Stimulated activated naive CD8-positive, alpha-beta T cell treated with anti-CD3 and anti-CD28 coated beads, Interleukin-15, Interleukin-2, amounts not matched to agents 100 ng/mL and 50 ng/mL, for 24 hours (primary cell): ENCODE measurements around the gene TEX2.
"Not testable (repeated sequence)": the region's sequence is repeated elsewhere in the genome, so short reads cannot be mapped to it uniquely, and the experiment has no call there.

ENCODE experiments used
- H3K27ac Mint-ChIP-seq: one replicate; pipeline ENCODE4 v1.8.0; 2021; ENCODE audit warnings: mild to moderate bottlenecking, mixed read lengths
- H3K27me3 Mint-ChIP-seq: one replicate; pipeline ENCODE4 v1.8.0; 2021; ENCODE audit warnings: mixed read lengths
- H3K36me3 Mint-ChIP-seq: one replicate; pipeline ENCODE4 v1.8.0; 2021; ENCODE audit warnings: low read depth, mixed read lengths
- H3K4me1 Mint-ChIP-seq: one replicate; pipeline ENCODE4 v1.8.0; 2021; ENCODE audit warnings: low read depth, mixed read lengths
- H3K4me3 Mint-ChIP-seq: one replicate; pipeline ENCODE4 v1.8.0; 2021; ENCODE audit warnings: mild to moderate bottlenecking, mixed read lengths
- H3K9me3 Mint-ChIP-seq: one replicate; pipeline ENCODE4 v1.8.0; 2021; ENCODE audit warnings: mixed read lengths

Gene TEX2

DNA sequence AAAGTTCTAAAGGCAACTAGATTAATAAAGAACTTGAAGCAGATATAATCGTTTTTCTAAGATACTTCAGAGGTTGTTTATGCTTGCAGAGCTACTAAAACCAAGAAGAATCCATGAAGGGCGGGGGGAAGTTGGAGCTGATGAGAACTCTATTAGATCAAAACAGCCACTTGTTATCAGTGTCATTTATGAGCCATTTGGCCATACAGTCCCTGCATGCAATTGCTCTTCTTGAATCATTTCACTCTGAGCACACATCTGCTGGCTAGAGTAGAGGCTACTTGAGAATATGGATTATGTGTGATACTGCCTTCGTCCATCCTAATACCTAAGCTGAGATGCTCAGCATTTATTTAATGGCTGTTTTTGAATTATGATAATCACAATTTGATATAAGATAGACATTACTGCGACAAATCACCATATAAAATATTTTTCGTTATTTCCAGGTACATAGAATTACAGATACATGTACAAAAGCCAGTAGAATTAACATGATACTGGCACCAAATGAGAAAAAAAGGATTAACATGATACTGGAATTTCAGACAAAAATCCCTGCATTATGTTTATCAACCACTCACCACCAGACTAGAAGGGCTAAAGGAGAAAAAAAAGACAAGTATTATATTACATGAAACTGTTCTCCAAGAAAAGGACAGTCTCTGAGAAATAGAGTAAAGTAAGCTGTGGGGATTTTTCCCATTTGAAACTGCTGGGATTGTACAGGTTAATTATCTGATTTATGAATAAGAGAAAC is 64.5 kb downstream of the TEX2 start:
- peaks cover 11% of the 10 kb centered on the region for H3K36me3 Mint-ChIP-seq
- H3K27me3 Mint-ChIP-seq, result no peaks in the 10 kb centered on the region
- H3K4me3 Mint-ChIP-seq, result no peak overlapping the region
- H3K9me3 Mint-ChIP-seq, result no peaks in the 10 kb centered on the region
- no peak overlapping the region for H3K27ac Mint-ChIP-seq
- peaks cover 39% of the 10 kb centered on the region for H3K4me1 Mint-ChIP-seq

DNA sequence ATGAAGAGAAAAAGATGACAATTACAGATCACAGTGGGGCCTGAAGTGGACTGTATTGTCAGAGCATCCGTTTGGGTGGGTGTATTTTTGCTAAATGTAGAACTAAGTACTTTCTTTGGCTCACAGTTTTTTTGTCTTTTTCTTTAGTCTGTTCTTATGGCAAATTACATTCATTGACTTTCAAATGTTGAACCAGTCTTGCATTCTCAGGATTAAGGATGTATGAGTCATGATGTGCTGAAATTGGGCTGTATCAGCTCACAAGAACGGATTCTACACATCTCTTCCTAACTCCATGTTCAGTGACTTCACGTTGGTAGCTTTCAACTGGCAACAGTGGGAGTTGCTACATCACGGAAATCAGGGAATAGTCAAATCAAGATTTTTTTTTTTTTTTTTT is 66.5 kb downstream of the TEX2 start:
- Mint-ChIP-seq H3K27ac (no peak overlapping the region), H3K4me1 (peaks cover 20% of the 10 kb centered on the region), H3K36me3 (peaks cover 22% of the 10 kb centered on the region), H3K4me3 (no peak overlapping the region), H3K27me3 (no peaks in the 10 kb centered on the region), H3K9me3 (no peaks in the 10 kb centered on the region)

DNA sequence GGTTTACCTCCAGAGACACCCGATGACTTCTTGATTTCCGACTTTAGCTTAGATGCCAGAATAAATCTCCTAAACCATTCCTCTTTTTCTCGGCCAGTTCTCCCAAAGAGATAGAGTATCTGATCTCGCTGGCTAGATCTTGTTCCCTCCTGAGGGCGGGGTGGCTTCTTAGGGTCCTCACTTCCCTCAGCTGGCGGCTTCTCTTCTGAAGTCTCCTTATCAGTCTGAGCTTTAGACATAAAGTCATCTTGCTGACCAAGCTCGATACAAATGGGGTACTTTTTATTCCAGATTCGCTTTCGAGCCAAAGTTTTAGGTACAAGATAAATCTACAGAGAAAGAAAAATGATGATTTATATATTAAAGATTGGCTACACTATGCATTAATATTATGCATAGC is 69.5 kb downstream of the TEX2 start:
- Mint-ChIP-seq H3K36me3 (peaks cover 23% of the 10 kb centered on the region), H3K27ac (no peak overlapping the region)

DNA sequence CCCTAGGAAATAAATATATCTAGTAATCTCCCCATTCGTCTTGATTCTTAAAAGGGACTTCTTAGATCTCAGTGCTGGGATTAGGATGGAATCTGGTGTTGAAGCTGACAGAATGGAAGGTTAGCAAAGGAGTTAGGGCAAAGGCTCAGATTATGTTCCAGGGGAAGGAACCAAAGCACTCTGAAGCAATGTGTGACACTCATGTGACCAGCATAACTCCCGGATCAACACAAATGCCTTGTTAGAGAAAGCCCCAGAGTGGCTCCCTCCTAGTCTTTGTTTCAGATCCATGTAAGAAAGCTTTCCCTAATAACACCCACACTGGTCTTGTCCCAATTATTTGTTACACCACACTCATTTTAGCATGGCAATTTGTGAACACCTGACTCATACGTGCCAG is 70.5 kb downstream of the TEX2 start:
- no peak overlapping the region for H3K4me3 Mint-ChIP-seq
- peaks cover 30% of the 10 kb centered on the region for H3K36me3 Mint-ChIP-seq
- H3K9me3 Mint-ChIP-seq, result no peaks in the 10 kb centered on the region
- H3K4me1 Mint-ChIP-seq, result no peaks in the 10 kb centered on the region
- no peaks in the 10 kb centered on the region for H3K27me3 Mint-ChIP-seq
- no peak overlapping the region for H3K27ac Mint-ChIP-seq

More for the DNA sequence above, 69.5 kb downstream of the TEX2 start:
- no peaks in the 10 kb centered on the region for H3K4me1 Mint-ChIP-seq
- no peaks in the 10 kb centered on the region for H3K27me3 Mint-ChIP-seq
- no peak overlapping the region for H3K4me3 Mint-ChIP-seq
- H3K9me3 Mint-ChIP-seq, result no peaks in the 10 kb centered on the region

DNA sequence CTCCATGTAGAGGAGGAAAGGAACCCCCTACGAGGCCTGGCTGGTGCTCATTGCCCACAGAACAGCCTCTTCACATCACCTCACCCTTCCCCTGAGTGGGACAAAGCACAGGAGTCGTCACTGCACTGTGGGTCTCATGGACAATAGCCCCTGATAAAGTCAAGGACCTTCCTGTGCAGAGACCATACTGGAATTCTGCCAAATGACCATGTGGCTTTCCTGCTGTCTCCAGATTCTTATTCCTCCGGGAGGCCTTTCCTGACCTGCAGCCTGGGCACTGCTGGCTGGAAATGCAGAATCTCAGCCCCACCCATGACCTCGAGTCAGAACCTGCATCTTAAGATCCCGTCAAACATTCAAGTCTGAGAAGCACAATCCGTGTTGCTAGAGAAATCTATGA is 72.6 kb downstream of the TEX2 start:
- Mint-ChIP-seq H3K27ac (no peak overlapping the region), H3K4me1 (no peaks in the 10 kb centered on the region), H3K27me3 (no peaks in the 10 kb centered on the region), H3K9me3 (no peaks in the 10 kb centered on the region), H3K36me3 (peaks cover 47% of the 10 kb centered on the region), H3K4me3 (no peak overlapping the region)

DNA sequence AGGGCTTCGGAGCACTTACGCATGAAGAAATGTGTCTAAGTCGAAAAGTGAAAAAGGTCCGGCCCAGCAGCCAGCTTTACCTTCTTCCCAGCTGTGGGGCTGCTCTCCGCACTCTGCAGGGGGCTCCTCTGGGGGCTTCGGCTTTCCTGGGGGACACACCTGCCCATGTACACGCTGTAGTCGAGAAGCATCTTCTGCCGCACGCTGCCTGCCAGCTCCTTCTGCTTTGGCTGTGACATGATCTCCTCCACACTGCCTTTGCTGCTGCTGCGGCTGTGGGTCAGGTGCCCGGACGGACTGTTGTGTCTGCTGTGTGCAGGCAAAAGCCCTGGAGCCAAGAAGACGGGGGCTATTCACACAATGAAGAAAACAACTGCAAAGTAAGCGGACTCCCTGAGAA is 75.0 kb downstream of the TEX2 start:
- peaks cover 37% of the 10 kb centered on the region for H3K36me3 Mint-ChIP-seq
- H3K27ac Mint-ChIP-seq, result no peak overlapping the region
- peaks cover 11% of the 10 kb centered on the region for H3K4me1 Mint-ChIP-seq
- H3K4me3 Mint-ChIP-seq, result no peak overlapping the region
- no peaks in the 10 kb centered on the region for H3K27me3 Mint-ChIP-seq
- no peaks in the 10 kb centered on the region for H3K9me3 Mint-ChIP-seq

DNA sequence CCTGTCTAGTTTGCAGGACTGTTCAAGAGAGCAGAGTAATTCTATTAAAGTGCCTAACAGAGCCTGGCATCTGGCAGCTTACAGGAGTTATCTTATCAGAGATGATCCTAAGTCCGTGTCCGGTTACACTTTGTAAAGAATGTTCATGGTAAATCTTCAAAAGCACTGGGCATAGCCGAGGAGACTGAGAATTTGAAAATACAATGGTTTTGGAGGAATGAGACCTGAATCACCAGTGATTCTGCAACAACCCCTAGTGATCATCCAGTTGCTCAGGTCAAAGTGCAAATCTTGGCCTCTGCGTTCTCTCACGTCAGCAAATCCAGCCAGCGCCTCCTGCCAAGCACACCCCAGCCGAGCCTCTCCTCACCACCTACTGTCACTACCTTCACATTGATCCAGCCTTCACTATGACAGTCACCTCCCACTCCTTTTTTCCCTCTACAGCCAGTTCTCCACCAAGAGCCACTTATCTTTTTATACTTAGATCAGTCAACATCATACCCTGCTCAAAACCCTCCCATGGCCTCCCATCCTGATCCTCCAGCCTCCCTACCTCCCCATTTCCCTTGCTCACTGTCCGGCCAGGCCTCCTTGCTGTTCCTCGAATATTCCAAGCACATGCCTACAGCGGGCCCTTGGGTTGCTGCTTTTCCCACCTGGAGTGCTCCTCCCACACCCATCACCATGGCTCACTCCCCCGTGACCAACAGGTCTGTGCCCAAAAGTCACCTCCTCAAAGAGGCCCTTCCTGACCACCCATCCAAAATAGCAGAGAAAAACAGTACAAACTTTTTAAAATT is 75.8 kb downstream of the TEX2 start:
- Mint-ChIP-seq H3K4me1 (peaks cover 11% of the 10 kb centered on the region), H3K27me3 (no peaks in the 10 kb centered on the region), H3K9me3 (no peaks in the 10 kb centered on the region), H3K36me3 (peaks cover 29% of the 10 kb centered on the region), H3K4me3 (no peak overlapping the region), H3K27ac (no peak overlapping the region)

DNA sequence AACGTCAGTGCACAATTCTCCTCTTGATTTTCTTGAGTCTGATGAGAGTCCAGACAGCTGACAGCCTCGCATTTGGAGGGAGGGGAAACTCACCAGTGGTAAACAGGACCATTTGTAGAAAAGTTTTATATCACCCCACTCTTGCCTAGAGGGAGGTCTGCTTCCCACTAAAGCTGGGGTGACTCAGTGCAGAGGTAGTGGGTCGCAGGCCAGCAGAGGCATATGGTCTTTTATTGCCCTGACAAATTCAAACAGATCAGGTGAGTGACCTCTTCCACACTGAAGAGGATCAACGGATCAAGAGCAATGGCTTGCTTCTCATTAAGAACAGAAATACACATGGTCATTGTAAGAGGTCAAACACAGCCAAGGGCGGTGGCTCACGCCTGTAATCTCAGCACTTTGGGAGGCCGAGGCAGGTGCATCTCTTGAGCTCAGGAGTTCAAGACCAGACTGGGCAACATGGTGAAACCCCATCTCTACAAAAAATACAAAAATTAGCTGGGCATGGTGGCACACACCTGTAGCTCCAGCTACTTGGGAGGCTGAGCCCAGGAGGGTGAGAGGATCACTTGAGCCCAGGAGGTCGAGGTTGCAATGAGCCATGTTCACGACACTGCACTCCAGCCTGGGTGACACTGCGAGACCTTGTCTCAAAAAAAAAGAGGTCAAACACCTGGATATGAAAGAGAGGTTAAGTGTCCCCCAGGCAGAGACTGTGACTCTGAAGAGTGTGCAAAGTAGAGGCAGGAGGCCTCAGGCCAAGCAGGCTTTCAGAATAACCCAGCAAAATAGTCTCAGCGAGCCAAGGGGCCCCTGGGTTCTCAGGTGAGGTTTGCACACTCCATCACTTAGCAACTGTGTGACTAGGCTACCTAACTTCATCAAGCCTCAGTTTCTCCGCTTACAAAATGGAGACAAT is 76.6 kb downstream of the TEX2 start:
- Mint-ChIP-seq H3K9me3 (no peaks in the 10 kb centered on the region), H3K4me3 (no peak overlapping the region), H3K27me3 (no peaks in the 10 kb centered on the region), H3K4me1 (peaks cover 11% of the 10 kb centered on the region), H3K27ac (no peak overlapping the region), H3K36me3 (peaks cover 33% of the 10 kb centered on the region)

DNA sequence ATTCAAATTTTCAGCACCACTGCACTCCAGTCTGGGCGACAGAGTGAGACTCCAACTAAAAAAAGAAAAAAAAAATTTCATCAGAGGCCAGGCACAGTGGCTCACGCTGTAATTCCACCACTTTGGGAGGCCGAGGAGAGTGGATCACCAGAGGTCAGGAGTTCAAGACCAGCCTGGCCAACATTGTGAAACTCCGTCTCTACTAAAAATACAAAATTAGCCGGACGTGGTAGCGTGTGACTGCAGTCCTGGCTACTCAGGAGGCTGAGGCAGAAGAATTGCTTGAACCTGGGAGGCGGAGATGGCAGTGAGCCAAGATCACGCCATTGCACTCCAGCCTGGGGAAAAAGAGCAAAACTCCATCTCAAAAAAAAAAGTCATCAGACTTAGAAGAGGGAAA is 77.5 kb downstream of the TEX2 start:
- Mint-ChIP-seq H3K36me3 (peaks cover 28% of the 10 kb centered on the region), H3K4me1 (peaks cover 11% of the 10 kb centered on the region)
- H3K9me3 Mint-ChIP-seq, H3K27me3 Mint-ChIP-seq, H3K4me3 Mint-ChIP-seq, H3K27ac Mint-ChIP-seq: not testable (repeated sequence)

DNA sequence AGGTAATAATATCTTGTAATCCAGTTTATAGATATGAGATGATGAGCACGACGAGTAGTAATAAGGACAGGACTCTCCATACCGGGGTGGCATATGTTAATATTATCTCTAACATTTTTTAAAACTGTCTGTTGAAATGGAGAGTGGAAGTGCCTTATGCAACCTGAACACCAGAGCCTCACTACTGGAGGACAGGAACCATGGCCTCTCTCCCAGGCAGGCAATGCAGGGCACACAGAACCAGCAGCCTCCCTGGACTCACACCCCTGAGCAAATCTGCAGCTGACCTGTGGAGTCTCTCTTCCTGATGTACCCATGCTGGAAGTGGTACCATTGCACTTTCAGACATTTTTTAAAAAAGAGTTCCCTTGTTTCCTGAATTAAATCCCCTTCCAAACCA is 78.0 kb downstream of the TEX2 start:
- Mint-ChIP-seq H3K36me3 (peaks cover 32% of the 10 kb centered on the region), H3K27me3 (no peaks in the 10 kb centered on the region), H3K4me1 (peaks cover 11% of the 10 kb centered on the region), H3K4me3 (no peak overlapping the region), H3K27ac (no peak overlapping the region), H3K9me3 (no peaks in the 10 kb centered on the region)

DNA sequence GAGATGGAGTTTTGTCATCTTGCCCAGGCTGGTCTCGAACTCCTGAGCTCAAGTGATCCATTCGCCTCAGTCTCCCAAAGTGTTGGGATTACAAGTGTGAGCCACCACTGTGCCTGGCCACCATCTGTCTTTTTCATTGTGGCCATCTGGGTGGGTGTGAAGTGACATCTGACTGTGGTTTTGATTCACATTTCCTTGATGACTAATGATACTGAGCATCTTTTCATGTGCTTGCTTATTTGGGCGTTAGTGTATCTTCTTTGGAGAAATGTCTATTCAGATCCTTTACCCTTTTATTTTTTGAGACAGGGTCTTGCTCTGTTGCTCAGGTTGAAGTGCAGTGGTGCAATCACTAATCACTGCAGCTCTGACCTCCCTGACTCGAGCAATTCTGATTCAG is 79.2 kb downstream of the TEX2 start:
- no peak overlapping the region for H3K27ac Mint-ChIP-seq
- H3K36me3 Mint-ChIP-seq, result peaks cover 43% of the 10 kb centered on the region
- H3K4me3 Mint-ChIP-seq, result no peak overlapping the region
- no peaks in the 10 kb centered on the region for H3K27me3 Mint-ChIP-seq
- peaks cover 3% of the 10 kb centered on the region for H3K9me3 Mint-ChIP-seq
- H3K4me1 Mint-ChIP-seq, result peaks cover 11% of the 10 kb centered on the region

DNA sequence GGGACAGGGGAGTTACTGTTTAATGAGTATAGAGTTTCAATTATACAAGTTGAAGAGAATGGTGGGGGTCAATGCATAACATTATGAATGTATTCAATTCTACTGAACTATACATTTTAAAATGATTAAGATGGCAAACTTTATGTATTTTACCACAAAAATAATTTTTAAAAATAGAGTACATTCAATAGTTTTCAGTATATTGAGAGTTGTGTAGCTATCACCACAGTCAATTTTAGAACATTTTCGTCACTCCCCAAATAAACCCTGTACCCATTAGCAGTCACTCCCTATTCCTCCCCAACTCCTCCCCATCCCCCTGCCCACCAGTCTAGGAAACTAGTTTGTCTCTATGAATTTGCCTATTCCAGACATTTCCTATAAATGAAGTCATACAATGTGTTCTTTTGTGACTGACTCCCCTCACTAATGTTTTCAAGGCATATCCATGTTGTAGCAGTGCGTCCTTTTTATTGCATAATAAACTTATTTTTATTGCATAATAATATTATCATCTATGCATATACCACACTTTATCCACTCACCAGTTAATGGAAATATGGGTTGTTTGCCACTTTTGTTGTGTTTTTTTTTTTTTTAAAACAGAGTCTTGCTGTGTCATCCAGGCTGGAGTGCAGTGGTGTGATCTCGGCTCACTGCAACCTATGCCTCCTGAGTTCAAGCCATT is 80.6 kb downstream of the TEX2 start:
- H3K27ac Mint-ChIP-seq, result no peak overlapping the region
- peaks cover 3% of the 10 kb centered on the region for H3K9me3 Mint-ChIP-seq
- peaks cover 11% of the 10 kb centered on the region for H3K4me1 Mint-ChIP-seq
- no peak overlapping the region for H3K4me3 Mint-ChIP-seq
- H3K27me3 Mint-ChIP-seq, result no peaks in the 10 kb centered on the region
- H3K36me3 Mint-ChIP-seq, result peaks cover 46% of the 10 kb centered on the region

DNA sequence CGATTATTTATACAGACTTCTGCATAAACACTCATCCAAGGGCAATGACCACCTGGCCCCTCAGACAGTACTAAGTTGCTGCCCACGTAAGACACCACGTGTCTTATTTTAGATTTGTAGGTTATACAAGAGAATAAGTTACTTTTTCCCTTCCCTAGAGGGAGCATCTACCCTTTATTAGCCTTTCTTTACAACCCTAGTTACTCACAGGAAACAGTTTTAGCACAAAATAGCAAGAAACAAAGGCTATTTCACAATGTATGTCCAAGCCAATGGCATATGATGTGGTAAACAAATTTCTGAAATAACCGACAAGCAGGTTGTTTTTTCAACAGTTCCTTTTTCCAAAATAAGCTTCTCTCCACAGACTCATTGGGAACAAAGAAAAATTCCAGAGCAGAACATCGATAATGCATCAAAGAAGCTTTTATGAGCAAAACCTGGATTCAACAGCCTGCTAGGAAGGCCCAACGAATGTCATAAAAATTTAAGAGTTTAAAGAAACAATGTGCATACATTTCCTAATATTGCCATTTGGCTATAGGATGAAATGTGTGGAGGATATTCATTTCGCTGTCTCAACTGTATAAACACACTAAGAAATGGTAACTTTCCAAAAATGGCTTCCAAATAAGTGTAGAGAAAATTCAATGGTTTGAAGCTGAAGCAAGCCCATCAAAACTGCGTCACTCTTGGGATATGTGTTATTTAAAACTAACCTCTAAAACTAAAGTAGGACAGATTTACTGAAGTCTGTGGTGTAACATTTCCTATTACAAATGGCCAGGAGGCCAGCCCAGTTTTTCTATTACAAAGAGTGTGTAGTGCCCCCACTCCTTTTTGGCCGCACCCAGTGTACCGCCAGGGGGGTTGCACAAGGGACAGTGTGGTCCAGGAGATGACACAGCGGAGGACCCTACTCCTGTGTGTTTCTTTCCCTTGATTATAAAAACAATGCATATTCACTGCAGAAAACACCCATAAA is 82.7 kb downstream of the TEX2 start:
- Mint-ChIP-seq H3K9me3 (peaks cover 3% of the 10 kb centered on the region), H3K36me3 (peaks cover 35% of the 10 kb centered on the region), H3K4me3 (no peak overlapping the region), H3K27me3 (no peaks in the 10 kb centered on the region), H3K27ac (no peak overlapping the region), H3K4me1 (peaks cover 11% of the 10 kb centered on the region)
